K562 (cell line): ENCODE measurements around the gene IFI30. TPM values are rescaled to one million over a fixed set of nuclear protein-coding genes. Genes with fewer than 3 reads are reported as not detected.
A peak's percentile ranks its signal among the peaks of the same experiment; 100 is the strongest.

ENCODE experiments used
- BACH1 ChIP-seq: fragments of 200-800 bp; sonication (Bioruptor generic); IDR thresholded peaks from 2 replicates; pipeline ENCODE4 v1.6.1; 2016; ENCODE audit warnings: missing genetic modification characterization, missing compliant biosample characterization
- CBX2 ChIP-seq: fragments of 200-600 bp; sonication (generic); IDR thresholded peaks from one replicate; pipeline ENCODE4 v1.6.1; 2012; ENCODE audit warnings: mild to moderate bottlenecking, low read length, inconsistent platforms; ENCODE audit not compliant: insufficient read depth, poor library complexity, severe bottlenecking
- CC2D1A ChIP-seq: fragments of 450-650 bp; IDR thresholded peaks from 2 replicates; pipeline ENCODE4 v1.6.1; 2017; ENCODE audit warnings: mild to moderate bottlenecking
- DNMT1 ChIP-seq: fragments of 450-650 bp; IDR thresholded peaks from 2 replicates; pipeline ENCODE4 v1.6.1; 2016; ENCODE audit warnings: antibody characterized with exemption, mild to moderate bottlenecking
- ELF1 ChIP-seq: fragments of 200-800 bp; sonication (Bioruptor generic); IDR thresholded peaks from 2 replicates; pipeline ENCODE4 v1.6.1; 2016; ENCODE audit warnings: missing genetic modification characterization, missing compliant biosample characterization
- FIP1L1 ChIP-seq: fragments of 200-400 bp; formaldehyde crosslinking; IDR thresholded peaks from 2 replicates; pipeline ENCODE4 v1.6.1; 2018; ENCODE audit warnings: mild to moderate bottlenecking, low read depth, low read length; ENCODE audit not compliant: poor library complexity, severe bottlenecking
- IRF2 ChIP-seq: sonication (generic); formaldehyde crosslinking; IDR thresholded peaks from 2 replicates; pipeline ENCODE4 v1.8.1; 2022; ENCODE audit warnings: mild to moderate bottlenecking, missing genetic modification reagents
- KDM1A ChIP-seq, 2 experiments: fragments of 450-650 bp; IDR thresholded peaks; 2 replicates each; pipeline ENCODE4 v1.6.1; 2016; ENCODE audit warnings: mild to moderate bottlenecking in 2 of 2
- MEIS2 ChIP-seq: fragments of 450-650 bp; IDR thresholded peaks from 2 replicates; pipeline ENCODE4 v1.6.1; 2014; ENCODE audit warnings: mild to moderate bottlenecking; ENCODE audit not compliant: partially characterized antibody
- MTA3 ChIP-seq: fragments of 450-650 bp; formaldehyde crosslinking; IDR thresholded peaks from 2 replicates; pipeline ENCODE4 v1.6.1; 2017; ENCODE audit warnings: mild to moderate bottlenecking, borderline replicate concordance
- NCOA4 ChIP-seq: fragments of 450-650 bp; IDR thresholded peaks from 2 replicates; pipeline ENCODE4 v1.6.1; 2018; ENCODE audit warnings: mild to moderate bottlenecking; ENCODE audit not compliant: partially characterized antibody
- NCOA6 ChIP-seq: fragments of 450-650 bp; IDR thresholded peaks from 2 replicates; pipeline ENCODE4 v1.6.1; 2017; ENCODE audit warnings: mild to moderate bottlenecking
- PCBP2 ChIP-seq: fragments of 200-400 bp; formaldehyde crosslinking; IDR thresholded peaks from 2 replicates; pipeline ENCODE4 v1.6.1; 2018; ENCODE audit warnings: low read length, low read depth, mild to moderate bottlenecking, moderate library complexity; ENCODE audit not compliant: poor library complexity, severe bottlenecking
- POLR2AphosphoS2 ChIP-seq: IDR thresholded peaks from 2 replicates; pipeline ENCODE4 v1.6.1; 2012; ENCODE audit warnings: low read length, improper control_type of control experiment
- RBM25 ChIP-seq: fragments of 200-400 bp; formaldehyde crosslinking; IDR thresholded peaks from 2 replicates; pipeline ENCODE4 v1.6.1; 2018; ENCODE audit warnings: low read length, low read depth, moderate library complexity; ENCODE audit not compliant: severe bottlenecking
- SMARCA5 ChIP-seq: fragments of 450-650 bp; IDR thresholded peaks from 2 replicates; pipeline ENCODE4 v1.6.1; 2016
- STAG1 ChIP-seq: sonication (generic); formaldehyde crosslinking; IDR thresholded peaks from 2 replicates; pipeline ENCODE4 v1.5.0; 2020; ENCODE audit warnings: missing genetic modification reagents, borderline replicate concordance
- TEAD2 ChIP-seq: fragments of 450-650 bp; IDR thresholded peaks from 2 replicates; pipeline ENCODE4 v1.6.1; 2016; ENCODE audit warnings: missing genetic modification characterization, control low read depth, missing compliant biosample characterization
- ZNF146 ChIP-seq: IDR thresholded peaks from one replicate; pipeline ENCODE4 v1.6.1; 2018; ENCODE audit warnings: missing compliant biosample characterization; ENCODE audit not compliant: unreplicated experiment
- ZNF232 ChIP-seq: sonication (generic); formaldehyde crosslinking; IDR thresholded peaks from 2 replicates; pipeline ENCODE4 v1.8.0; 2022; ENCODE audit warnings: mild to moderate bottlenecking, missing genetic modification reagents
- ZNF324 ChIP-seq: fragments of 250-450 bp; sonication (Bioruptor Pico); IDR thresholded peaks from 2 replicates; pipeline ENCODE4 v1.4.0; 2020; ENCODE audit warnings: mild to moderate bottlenecking
- ZNF431 ChIP-seq: sonication (generic); formaldehyde crosslinking; IDR thresholded peaks from 2 replicates; pipeline ENCODE4 v1.8.0; 2022; ENCODE audit warnings: mild to moderate bottlenecking, missing genetic modification reagents
- ZNF436 ChIP-seq: fragments of 250-450, 450-650 bp; sonication (Bioruptor Pico); formaldehyde crosslinking; IDR thresholded peaks from 2 replicates; pipeline ENCODE4 v1.7.0; 2020; ENCODE audit warnings: mild to moderate bottlenecking
- ZNF445 ChIP-seq: fragments of 250-450 bp; sonication (Bioruptor Pico); IDR thresholded peaks from 2 replicates; pipeline ENCODE4 v1.4.0; 2020; ENCODE audit warnings: low read depth, mild to moderate bottlenecking, moderate library complexity
- ZNF512 ChIP-seq: IDR thresholded peaks from 2 replicates; pipeline ENCODE4 v1.6.1; 2016; ENCODE audit warnings: missing genetic modification characterization, missing compliant biosample characterization
- ZNF696 ChIP-seq: fragments of 250-450 bp; sonication (Bioruptor Pico); conservative IDR thresholded peaks from 2 replicates; pipeline ENCODE4 v1.4.0; 2020; ENCODE audit warnings: mild to moderate bottlenecking, moderate library complexity
- ZNF764 ChIP-seq: fragments of 250-450 bp; sonication (Bioruptor Pico); IDR thresholded peaks from 2 replicates; pipeline ENCODE4 v1.4.0; 2020; ENCODE audit warnings: low read depth, mild to moderate bottlenecking, moderate library complexity
- polyA plus RNA-seq, 8 experiments: library from polyadenylated mRNA; depleted of rRNA in 4 of 8; stranded (reverse) in 5 of 8; unstranded in 3 of 8; fragments of >200 nt; fragmentation: Nextera tagmentation in 2 of 8; fragmentation: Illumina TruSeq in 1 of 8; extraction: Ambion mirVana in 2 of 8; extraction: Trizol in 1 of 8; gene quantifications; 2 replicates each; pipeline versions ENCODE4 v1.2.1 to v1.2.3, GENCODE V29; 2011 to 2014; ENCODE audit warnings: inconsistent platforms in 1 of 8, missing spikeins in 1 of 8
- total RNA-seq, 7 experiments: library from RNA; depleted of rRNA in 6 of 7; stranded (reverse); fragments of >200 nt in 6 of 7; fragmentation: Illumina TruSeq in 2 of 7; extraction: Trizol in 2 of 7; gene quantifications; 2 replicates each; pipeline versions ENCODE4 v1.2.1 to v1.2.3, GENCODE V29; 2011 to 2021; ENCODE audit warnings: low replicate concordance in 1 of 7
- TF ChIP-seq, protein P1 (sequence below): fragments of 250-450 bp; sonication (Bioruptor Pico); IDR thresholded peaks from 2 replicates; pipeline ENCODE4 v1.5.0; 2021; ENCODE audit warnings: mild to moderate bottlenecking, borderline replicate concordance

The IFI30 gene
- total and polyA plus RNA-seq, 9 of the 15 experiments (the other 6 are each of a cell fraction or from before 2014, with no cell fraction given) = 63.7 to 430 (median 109) TPM

DNA sequence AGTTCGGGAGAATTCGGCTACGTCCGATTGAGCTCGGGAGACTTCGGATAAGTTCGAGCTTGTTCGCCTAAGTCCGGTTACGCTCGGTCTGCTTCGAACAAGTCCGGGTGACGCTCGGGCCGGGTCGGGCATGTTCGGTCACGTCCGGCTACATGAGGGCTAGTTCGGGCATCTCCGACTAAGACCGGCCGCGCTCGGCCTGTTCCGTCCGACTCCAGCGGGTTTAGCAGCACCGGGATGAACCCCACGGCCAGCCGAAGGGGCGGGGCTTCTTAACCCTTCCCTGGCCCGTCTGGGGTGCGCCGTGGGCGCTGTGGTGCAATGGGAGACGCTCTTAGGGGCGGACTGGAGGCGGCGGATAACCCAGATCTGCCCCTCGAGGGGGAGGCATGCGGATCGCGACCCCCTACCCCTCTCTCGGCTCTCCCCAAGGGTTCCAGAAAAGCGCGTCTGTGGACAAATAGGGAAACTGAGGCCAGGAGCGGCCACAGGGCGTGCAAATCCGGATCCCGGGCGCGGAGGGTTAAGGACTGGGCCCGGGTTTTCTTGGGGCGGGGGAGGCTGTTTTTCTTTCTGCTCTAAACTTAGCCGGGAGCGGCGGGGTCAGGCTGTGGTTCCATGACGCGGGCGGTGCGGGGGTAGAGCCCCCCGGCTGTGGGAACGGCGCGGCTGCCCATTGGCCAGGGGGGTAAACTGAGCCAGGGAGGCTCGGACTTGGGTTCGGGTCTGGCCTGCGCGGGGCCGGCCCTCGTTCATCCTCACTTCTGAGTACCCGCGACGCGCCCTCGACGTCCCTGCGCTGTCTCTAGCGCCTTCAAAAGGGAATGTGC, 51.1 kb downstream of the IFI30 start (continued):
- TF ChIP-seq, protein P1, sequence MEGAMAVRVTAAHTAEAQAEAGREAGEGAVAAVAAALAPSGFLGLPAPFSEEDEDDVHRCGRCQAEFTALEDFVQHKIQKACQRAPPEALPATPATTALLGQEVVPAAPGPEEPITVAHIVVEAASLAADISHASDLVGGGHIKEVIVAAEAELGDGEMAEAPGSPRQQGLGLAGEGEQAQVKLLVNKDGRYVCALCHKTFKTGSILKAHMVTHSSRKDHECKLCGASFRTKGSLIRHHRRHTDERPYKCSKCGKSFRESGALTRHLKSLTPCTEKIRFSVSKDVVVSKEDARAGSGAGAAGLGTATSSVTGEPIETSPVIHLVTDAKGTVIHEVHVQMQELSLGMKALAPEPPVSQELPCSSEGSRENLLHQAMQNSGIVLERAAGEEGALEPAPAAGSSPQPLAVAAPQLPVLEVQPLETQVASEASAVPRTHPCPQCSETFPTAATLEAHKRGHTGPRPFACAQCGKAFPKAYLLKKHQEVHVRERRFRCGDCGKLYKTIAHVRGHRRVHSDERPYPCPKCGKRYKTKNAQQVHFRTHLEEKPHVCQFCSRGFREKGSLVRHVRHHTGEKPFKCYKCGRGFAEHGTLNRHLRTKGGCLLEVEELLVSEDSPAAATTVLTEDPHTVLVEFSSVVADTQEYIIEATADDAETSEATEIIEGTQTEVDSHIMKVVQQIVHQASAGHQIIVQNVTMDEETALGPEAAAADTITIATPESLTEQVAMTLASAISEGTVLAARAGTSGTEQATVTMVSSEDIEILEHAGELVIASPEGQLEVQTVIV (CRISPR knock-in tag) = no peak
- TF ChIP-seq FIP1L1 = no peak
- no peak for TF ChIP-seq ZNF696
- TF ChIP-seq CC2D1A = no peak
- no peak for TF ChIP-seq TEAD2
- no peak for TF ChIP-seq ZNF512 (tag)
- TF ChIP-seq BACH1 (tag) = no peak
- TF ChIP-seq NCOA4 = no peak
- no peak for TF ChIP-seq ZNF436 (CRISPR knock-in tag)
- no peak for TF ChIP-seq SMARCA5
- TF ChIP-seq NCOA6 = peak; percentile 88
- no peak for TF ChIP-seq ZNF324 (CRISPR knock-in tag)
- no peak for TF ChIP-seq ZNF431 (CRISPR knock-in tag)
- no peak for TF ChIP-seq ZNF232 (CRISPR knock-in tag)
- TF ChIP-seq PCBP2 = no peak
- TF ChIP-seq CBX2 = no peak
- TF ChIP-seq RBM25 = no peak
- no peak for TF ChIP-seq ELF1 (tag)
- no peak for TF ChIP-seq POLR2AphosphoS2
- TF ChIP-seq IRF2 (CRISPR knock-in tag) = no peak
- TF ChIP-seq MEIS2 = no peak
- TF ChIP-seq MTA3 = 0 out of 2 replicates have a peak, but pooled peaks have one; percentile 11
- no peak for TF ChIP-seq DNMT1
- no peak for TF ChIP-seq ZNF146
- no peak; the same call in 1 of the 2 replicates for TF ChIP-seq STAG1
- no peak for TF ChIP-seq ZNF445
- TF ChIP-seq KDM1A (IDR thresholded peaks at IDR 0.05) = peak in 1 of 2 experiments; percentile 7; a peak in 1 of 4 replicates
- TF ChIP-seq ZNF764 (CRISPR knock-in tag) = no peak
